ENCODE results near the gene LRRK2.

- no peak for TF ChIP-seq CTCF (conservative IDR thresholded peaks at IDR 0.05; ENCODE audit: low read length)
- no peak for TF ChIP-seq EZH2phosphoT487 (IDR thresholded peaks at IDR 0.05; ENCODE audit: borderline replicate concordance, low read depth, low read length)
These were observed 33.6 kb downstream of the LRRK2 start for GRCh38 chr12:40258371-40258770.

Measured in OCI-LY7 (cell line).